Suprapubic skin (tissue), 4 donors: ENCODE measurements around the gene ZNF672.
"Not testable (repeated sequence)": the region's sequence is repeated elsewhere in the genome, so short reads cannot be mapped to it uniquely, and the experiment has no call there.

Experiments used
- CTCF ChIP-seq, 2 donors: fragments of 200-600 bp in 1 of 2; fragments of 450-650 bp in 1 of 2; sonication (generic) in 1 of 2; IDR thresholded peaks; one replicate each; pipeline ENCODE4 v1.5.1; 2016 to 2019; ENCODE audit warnings: antibody characterized with exemption in 2 of 2, mild to moderate bottlenecking in 1 of 2, moderate library complexity in 1 of 2
- POLR2A ChIP-seq, 2 donors: fragments of 450-650 bp; IDR thresholded peaks; one replicate each; pipeline ENCODE4 v1.6.1; 2017; ENCODE audit warnings: antibody characterized with exemption in 2 of 2, mild to moderate bottlenecking in 2 of 2, moderate library complexity in 2 of 2
- POLR2AphosphoS5 ChIP-seq, 3 donors: sonication (generic); formaldehyde crosslinking; IDR thresholded peaks; one replicate each; pipeline ENCODE4 v1.6.1; 2017; ENCODE audit warnings: antibody characterized with exemption in 3 of 3

DNA sequence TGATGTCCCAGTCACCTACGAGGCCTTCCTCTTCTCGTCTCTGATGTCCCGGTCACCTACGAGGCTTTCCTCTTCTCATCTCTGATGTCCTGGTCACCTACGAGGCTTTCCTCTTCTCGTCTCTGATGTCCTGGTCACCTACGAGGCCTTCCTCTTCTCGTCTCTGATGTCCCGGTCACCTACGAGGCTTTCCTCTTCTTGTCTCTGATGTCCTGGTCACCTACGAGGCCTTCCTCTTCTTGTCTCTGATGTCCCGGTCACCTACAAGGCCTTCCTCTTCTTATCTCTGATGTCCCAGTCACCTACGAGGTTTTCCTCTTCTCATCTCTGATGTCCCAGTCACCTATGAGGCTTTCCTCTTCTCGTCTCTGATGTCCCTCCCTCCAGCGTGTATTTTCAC lies 34.5 kb upstream of the ZNF672 start:
- not testable (repeated sequence) for TF ChIP-seq CTCF, POLR2AphosphoS5, POLR2A (IDR thresholded peaks at IDR 0.05)
